Panc1 (cell line): ENCODE data around the gene CSPG5. TPM values are rescaled to one million over a fixed set of nuclear protein-coding genes. Genes with fewer than 3 reads are reported as not detected.

ENCODE experiments used
- ATAC-seq: fragments of 200-7000 bp; cut with Tn5 transposase; 2 replicates; pipeline ENCODE4 v1.9.1; 2020; ENCODE audit warnings: mild to moderate bottlenecking, moderate library complexity
- BruUV-seq: library from RNA; stranded (reverse); fragments of 400-500 nt; replicated peaks from 2 replicates; lab custom pipeline; 2021; lab: Mats Ljungman, UMichigan
- CTCF ChIA-PET: fragments of 300-600 bp; sonication (Branson Sonifier 250); formaldehyde crosslinking; loops from one replicate; lab custom pipeline; 2022; ENCODE audit warnings: antibody characterized with exemption; lab: Charles Lee
- POLR2A ChIA-PET: fragments of 300-600 bp; sonication (Branson Sonifier 250); formaldehyde crosslinking; loops from one replicate; lab custom pipeline; 2022; ENCODE audit warnings: antibody characterized with exemption; lab: Charles Lee
- DNase-seq: peaks from one replicate; pipeline ENCODE4 v3.0.0-alpha.2; 2010; ENCODE audit warnings: low read depth, low spot score
- H3K27ac ChIP-seq: 2 replicates; pipeline ENCODE4 v1.5.1; 2011; ENCODE audit warnings: mild to moderate bottlenecking, low read length, inconsistent platforms
- H3K27me3 ChIP-seq: fragments of 200-500 bp; sonication (Bioruptor generic); 2 replicates; pipeline ENCODE4 v1.6.0; 2014; ENCODE audit warnings: low read length, inconsistent platforms; ENCODE audit not compliant: control insufficient read depth, insufficient read depth
- H3K36me3 ChIP-seq: fragments of 200-500 bp; sonication (Bioruptor generic); 2 replicates; pipeline ENCODE4 v1.5.1; 2014; ENCODE audit warnings: inconsistent platforms, mild to moderate bottlenecking, low read length, moderate library complexity; ENCODE audit not compliant: control insufficient read depth, insufficient read depth
- H3K4me1 ChIP-seq: 2 replicates; pipeline ENCODE4 v1.5.1; 2011; ENCODE audit warnings: inconsistent platforms, mild to moderate bottlenecking, low read length, moderate library complexity; ENCODE audit not compliant: control insufficient read depth, insufficient read depth
- H3K4me3 ChIP-seq, 2 experiments: 2 replicates each; pipeline ENCODE4 v1.5.1; 2011 to 2012; ENCODE audit warnings: low read depth in 2 of 2, low read length in 2 of 2, mild to moderate bottlenecking in 2 of 2, inconsistent platforms in 1 of 2, moderate library complexity in 1 of 2
- H3K9me3 ChIP-seq: fragments of 200-500 bp; sonication (Bioruptor generic); 2 replicates; pipeline ENCODE4 v1.5.1; 2014; ENCODE audit warnings: low read depth, mild to moderate bottlenecking, inconsistent platforms, low read length, moderate library complexity; ENCODE audit not compliant: control insufficient read depth, insufficient read depth
- POLR2AphosphoS5 ChIP-seq: IDR thresholded peaks from 2 replicates; pipeline ENCODE4 v1.6.1; 2012; ENCODE audit warnings: mild to moderate bottlenecking, low read depth, low read length, moderate library complexity
- SIN3A ChIP-seq: IDR thresholded peaks from 2 replicates; pipeline ENCODE4 v1.6.1; 2012; ENCODE audit warnings: low read depth, mild to moderate bottlenecking, low read length, moderate library complexity, borderline replicate concordance; ENCODE audit not compliant: insufficient read depth
- TCF7L2 ChIP-seq: IDR thresholded peaks from 2 replicates; pipeline ENCODE4 v1.6.1; 2011; ENCODE audit warnings: mild to moderate bottlenecking, low read depth, low read length, inconsistent platforms
- in situ Hi-C: cut with HindIII; loops from 2 replicates; pipeline ENCODE4 v1.10.0; 2016; ENCODE audit warnings: low sequenced_read_pairs, low pct_unique_long_range_greater_than_20kb
- intact Hi-C: fragments of 100-400 bp; cut with micrococcal nuclease; formaldehyde crosslinking; loops from one replicate; pipeline ENCODE4 v1.10.0; 2022; ENCODE audit not compliant: unreplicated experiment
- total RNA-seq: library from RNA; stranded (reverse); gene quantifications from one replicate; pipeline ENCODE4 v1.2.1, GENCODE V29; 2021; ENCODE audit not compliant: unreplicated experiment
- TF ChIP-seq, protein P1 (sequence below), 2 experiments: IDR thresholded peaks; 2 replicates each; pipeline ENCODE4 v1.6.1; 2011 to 2012; ENCODE audit warnings: low read depth in 2 of 2, control low read depth in 1 of 2, low read length in 1 of 2, mild to moderate bottlenecking in 1 of 2, moderate library complexity in 1 of 2; ENCODE audit not compliant: insufficient read depth in 1 of 2
- TF ChIP-seq, protein P2 (sequence below): fragments of 450-650 bp; IDR thresholded peaks from 2 replicates; pipeline ENCODE4 v1.5.1; 2017; ENCODE audit warnings: mild to moderate bottlenecking

CSPG5 gene
- total RNA-seq, 1 experiment from 2014 or later, result 3.2 TPM

DNA sequence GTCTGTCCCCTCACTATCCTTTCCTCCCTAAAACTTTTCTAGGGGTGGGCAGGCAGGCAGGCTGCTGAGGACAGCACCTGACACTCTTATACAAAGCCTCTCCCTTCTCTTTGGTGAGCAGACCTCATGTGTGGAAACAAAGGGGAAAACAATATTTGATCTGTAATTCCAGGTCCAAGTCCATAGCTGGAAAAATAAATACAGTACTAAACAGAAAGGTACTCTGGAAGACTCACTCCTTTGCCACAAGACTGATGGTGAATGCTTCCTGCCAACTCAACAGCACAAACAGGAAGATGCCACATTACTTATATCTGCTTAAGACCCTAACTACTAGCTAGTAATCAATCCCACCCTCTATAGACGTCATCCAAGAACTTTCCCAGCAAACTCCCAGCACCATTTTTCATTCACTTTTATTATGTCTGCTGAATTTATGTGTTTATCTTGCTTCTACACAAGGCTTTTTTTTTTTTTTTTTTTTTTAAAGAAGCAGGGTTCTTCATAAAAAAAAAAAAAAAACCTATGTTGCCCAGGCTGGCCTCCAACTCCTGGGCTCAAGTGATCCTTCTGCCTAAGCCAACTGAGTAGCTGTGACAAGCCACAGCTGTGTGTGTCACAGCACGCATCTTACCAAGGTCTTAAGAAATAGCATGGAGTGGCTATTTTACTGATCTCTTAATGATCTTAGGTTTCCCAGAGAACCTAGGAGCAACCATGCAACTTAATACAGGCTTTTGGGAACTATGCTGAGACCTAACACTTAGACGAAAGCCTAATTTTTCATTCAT, 44.2 kb upstream of the CSPG5 start:
- intact Hi-C loops (no loop called here), in situ Hi-C loops (no loop called here)
- CTCF ChIA-PET, result no interaction called here
- DNase-seq (no peak), ATAC-seq (no peak)
- no peak for TF ChIP-seq TCF7L2
- no peak for TF ChIP-seq POLR2AphosphoS5
- TF ChIP-seq, protein P1, sequence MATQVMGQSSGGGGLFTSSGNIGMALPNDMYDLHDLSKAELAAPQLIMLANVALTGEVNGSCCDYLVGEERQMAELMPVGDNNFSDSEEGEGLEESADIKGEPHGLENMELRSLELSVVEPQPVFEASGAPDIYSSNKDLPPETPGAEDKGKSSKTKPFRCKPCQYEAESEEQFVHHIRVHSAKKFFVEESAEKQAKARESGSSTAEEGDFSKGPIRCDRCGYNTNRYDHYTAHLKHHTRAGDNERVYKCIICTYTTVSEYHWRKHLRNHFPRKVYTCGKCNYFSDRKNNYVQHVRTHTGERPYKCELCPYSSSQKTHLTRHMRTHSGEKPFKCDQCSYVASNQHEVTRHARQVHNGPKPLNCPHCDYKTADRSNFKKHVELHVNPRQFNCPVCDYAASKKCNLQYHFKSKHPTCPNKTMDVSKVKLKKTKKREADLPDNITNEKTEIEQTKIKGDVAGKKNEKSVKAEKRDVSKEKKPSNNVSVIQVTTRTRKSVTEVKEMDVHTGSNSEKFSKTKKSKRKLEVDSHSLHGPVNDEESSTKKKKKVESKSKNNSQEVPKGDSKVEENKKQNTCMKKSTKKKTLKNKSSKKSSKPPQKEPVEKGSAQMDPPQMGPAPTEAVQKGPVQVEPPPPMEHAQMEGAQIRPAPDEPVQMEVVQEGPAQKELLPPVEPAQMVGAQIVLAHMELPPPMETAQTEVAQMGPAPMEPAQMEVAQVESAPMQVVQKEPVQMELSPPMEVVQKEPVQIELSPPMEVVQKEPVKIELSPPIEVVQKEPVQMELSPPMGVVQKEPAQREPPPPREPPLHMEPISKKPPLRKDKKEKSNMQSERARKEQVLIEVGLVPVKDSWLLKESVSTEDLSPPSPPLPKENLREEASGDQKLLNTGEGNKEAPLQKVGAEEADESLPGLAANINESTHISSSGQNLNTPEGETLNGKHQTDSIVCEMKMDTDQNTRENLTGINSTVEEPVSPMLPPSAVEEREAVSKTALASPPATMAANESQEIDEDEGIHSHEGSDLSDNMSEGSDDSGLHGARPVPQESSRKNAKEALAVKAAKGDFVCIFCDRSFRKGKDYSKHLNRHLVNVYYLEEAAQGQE (IDR thresholded peaks at IDR 0.05; ENCODE audit: insufficient read depth in 1 of 2, low read depth in 2 of 2, low read length in 1 of 2), result no peak
- TF ChIP-seq, protein P2, sequence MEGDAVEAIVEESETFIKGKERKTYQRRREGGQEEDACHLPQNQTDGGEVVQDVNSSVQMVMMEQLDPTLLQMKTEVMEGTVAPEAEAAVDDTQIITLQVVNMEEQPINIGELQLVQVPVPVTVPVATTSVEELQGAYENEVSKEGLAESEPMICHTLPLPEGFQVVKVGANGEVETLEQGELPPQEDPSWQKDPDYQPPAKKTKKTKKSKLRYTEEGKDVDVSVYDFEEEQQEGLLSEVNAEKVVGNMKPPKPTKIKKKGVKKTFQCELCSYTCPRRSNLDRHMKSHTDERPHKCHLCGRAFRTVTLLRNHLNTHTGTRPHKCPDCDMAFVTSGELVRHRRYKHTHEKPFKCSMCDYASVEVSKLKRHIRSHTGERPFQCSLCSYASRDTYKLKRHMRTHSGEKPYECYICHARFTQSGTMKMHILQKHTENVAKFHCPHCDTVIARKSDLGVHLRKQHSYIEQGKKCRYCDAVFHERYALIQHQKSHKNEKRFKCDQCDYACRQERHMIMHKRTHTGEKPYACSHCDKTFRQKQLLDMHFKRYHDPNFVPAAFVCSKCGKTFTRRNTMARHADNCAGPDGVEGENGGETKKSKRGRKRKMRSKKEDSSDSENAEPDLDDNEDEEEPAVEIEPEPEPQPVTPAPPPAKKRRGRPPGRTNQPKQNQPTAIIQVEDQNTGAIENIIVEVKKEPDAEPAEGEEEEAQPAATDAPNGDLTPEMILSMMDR, result no peak
- no peak for TF ChIP-seq SIN3A
- Histone ChIP-seq H3K36me3 (peaks cover 6% of the 10 kb centered on the region; the same call in 1 of the 2 replicates), H3K27ac (no peak overlapping the region), H3K9me3 (no peaks in the 10 kb centered on the region), H3K4me3 (no peak overlapping the region), H3K27me3 (no peaks in the 10 kb centered on the region), H3K4me1 (no peaks in the 10 kb centered on the region; the same call in 1 of the 2 replicates)
- no TSS peak for BruUV-seq
- POLR2A ChIA-PET, result no interaction called here

DNA sequence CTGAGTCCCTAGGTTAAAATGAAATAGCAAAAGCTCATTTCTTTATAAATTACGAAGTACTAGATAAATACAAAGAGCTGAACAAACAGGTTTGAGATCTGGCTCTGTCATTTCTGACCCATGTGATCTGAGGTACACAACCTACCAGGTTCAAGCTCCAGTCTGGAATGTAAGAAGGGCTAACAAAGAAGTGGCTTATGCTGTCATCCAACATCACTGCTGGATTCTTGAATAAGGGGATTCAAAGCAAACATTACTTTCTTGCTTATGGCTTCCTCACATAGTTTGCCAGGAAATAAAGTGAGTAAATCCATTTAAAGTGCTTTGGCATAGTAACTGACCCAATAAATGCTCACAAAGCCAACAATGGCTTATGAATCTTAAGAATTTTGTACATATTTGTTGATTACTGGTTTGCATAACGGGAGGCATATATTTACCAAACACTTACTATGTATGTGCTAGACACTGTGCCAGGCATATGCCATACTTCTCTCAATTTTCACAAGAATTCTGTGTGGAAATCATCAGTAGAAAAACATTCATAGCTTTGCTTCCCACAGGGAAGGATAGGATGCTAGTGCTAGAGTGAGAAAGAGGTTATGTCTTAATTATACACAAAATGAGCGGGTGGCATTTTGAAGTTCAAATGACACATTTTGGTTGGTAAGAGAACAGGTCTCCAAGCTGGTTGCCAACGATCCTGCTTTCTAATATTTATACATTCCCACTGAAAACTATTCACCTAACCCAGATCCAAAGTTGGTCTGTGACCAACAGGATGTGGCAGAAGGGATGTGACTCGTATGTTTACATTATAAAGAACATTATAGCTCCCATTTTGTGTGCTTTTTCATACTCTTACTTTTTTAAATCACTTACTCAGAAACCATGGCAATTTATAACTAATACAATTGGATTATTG, 38.7 kb upstream of the CSPG5 start:
- H3K4me1 ChIP-seq, result no peaks in the 10 kb centered on the region; the same call in 1 of the 2 replicates
- intact Hi-C loops, result no loop called here
- H3K27ac ChIP-seq, result no peak overlapping the region
- H3K27me3 ChIP-seq, result no peaks in the 10 kb centered on the region
- no TSS peak for BruUV-seq
- ATAC-seq (no peak), DNase-seq (no peak)
- POLR2A ChIA-PET, result interaction anchor here (0.7 kb wide), 1 partner anchor 154 kb away, joined by 3 read pairs; no protein-coding TSS in a partner anchor
- CTCF ChIA-PET, result no interaction called here
- TF ChIP-seq, protein P2, result no peak
- TF ChIP-seq, protein P1 (IDR thresholded peaks at IDR 0.05; ENCODE audit: insufficient read depth in 1 of 2, low read depth in 2 of 2, low read length in 1 of 2), result no peak
- in situ Hi-C loops, result no loop called here
- peaks cover 11% of the 10 kb centered on the region; the same call in 1 of the 2 replicates for H3K36me3 ChIP-seq
- no peak overlapping the region for H3K4me3 ChIP-seq
- no peaks in the 10 kb centered on the region for H3K9me3 ChIP-seq
